HCT116 (cell line): ENCODE measurements around the gene GPR37L1.

Experiments used
- POLR2A ChIP-seq: IDR thresholded peaks from 2 replicates; pipeline ENCODE4 v1.7.0; 2011; ENCODE audit warnings: borderline replicate concordance; ENCODE audit not compliant: insufficient read depth, insufficient read length; ENCODE audit errors: extremely low read depth
- SP1 ChIP-seq: IDR thresholded peaks from 2 replicates; pipeline ENCODE4 v1.6.1; 2012; ENCODE audit warnings: low read depth
- SRF ChIP-seq: IDR thresholded peaks from 2 replicates; pipeline ENCODE4 v1.6.1; 2012; ENCODE audit warnings: low read depth
- YY1 ChIP-seq: IDR thresholded peaks from 2 replicates; pipeline ENCODE4 v1.6.1; 2011; ENCODE audit warnings: low read length, low read depth, moderate library complexity, mild to moderate bottlenecking; ENCODE audit not compliant: insufficient replicate concordance; ENCODE audit errors: extremely low read depth
- TF ChIP-seq, protein P1 (sequence below), 3 experiments: fragments of 200-600 bp in 1 of 3; sonication (generic) in 1 of 3; IDR thresholded peaks in 2 of 3; conservative IDR thresholded peaks in 1 of 3; 2 replicates each; pipeline ENCODE4 v1.5.1; 2012 to 2017; ENCODE audit warnings: low read depth in 2 of 3, low read length in 2 of 3, antibody characterized with exemption in 1 of 3, borderline replicate concordance in 1 of 3, control low read depth in 1 of 3, mild to moderate bottlenecking in 1 of 3, mixed read lengths in 1 of 3, mixed run types in 1 of 3, moderate library complexity in 1 of 3; ENCODE audit not compliant: insufficient read depth in 1 of 3
- TF ChIP-seq, protein P2 (sequence below): IDR thresholded peaks from 2 replicates; pipeline ENCODE4 v1.6.1; 2012

DNA sequence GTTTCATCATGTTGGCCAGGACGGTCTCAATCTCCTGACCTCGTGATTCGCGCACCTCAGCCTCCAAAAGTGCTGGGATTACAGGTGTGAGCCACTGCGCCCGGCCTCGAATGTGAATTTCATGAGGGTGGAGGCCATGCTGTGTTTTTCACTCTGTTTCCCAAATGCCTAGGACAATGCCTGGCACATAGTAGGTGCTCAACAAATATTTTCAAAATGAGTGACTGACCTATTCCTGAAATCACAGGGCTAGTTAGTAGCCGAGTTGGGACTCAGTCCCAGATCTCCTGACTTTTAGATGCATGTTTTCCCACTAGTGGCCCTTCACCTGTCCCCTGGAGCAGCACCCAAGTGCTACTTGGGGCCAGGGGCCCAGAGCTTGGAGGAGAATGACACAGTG lies 6.4 kb upstream of the GPR37L1 start:
- TF ChIP-seq, protein P1, sequence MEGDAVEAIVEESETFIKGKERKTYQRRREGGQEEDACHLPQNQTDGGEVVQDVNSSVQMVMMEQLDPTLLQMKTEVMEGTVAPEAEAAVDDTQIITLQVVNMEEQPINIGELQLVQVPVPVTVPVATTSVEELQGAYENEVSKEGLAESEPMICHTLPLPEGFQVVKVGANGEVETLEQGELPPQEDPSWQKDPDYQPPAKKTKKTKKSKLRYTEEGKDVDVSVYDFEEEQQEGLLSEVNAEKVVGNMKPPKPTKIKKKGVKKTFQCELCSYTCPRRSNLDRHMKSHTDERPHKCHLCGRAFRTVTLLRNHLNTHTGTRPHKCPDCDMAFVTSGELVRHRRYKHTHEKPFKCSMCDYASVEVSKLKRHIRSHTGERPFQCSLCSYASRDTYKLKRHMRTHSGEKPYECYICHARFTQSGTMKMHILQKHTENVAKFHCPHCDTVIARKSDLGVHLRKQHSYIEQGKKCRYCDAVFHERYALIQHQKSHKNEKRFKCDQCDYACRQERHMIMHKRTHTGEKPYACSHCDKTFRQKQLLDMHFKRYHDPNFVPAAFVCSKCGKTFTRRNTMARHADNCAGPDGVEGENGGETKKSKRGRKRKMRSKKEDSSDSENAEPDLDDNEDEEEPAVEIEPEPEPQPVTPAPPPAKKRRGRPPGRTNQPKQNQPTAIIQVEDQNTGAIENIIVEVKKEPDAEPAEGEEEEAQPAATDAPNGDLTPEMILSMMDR (IDR thresholded peaks at IDR 0.05 in 2 of 3, conservative IDR thresholded peaks at IDR 0.05 in 1 of 3; ENCODE audit: borderline replicate concordance in 1 of 3, insufficient read depth in 1 of 3, low read depth in 2 of 3, low read length in 2 of 3) = no peak
- TF ChIP-seq SRF (no peak), SP1 (no peak), POLR2A (no peak), YY1 (no peak)
- TF ChIP-seq, protein P2, sequence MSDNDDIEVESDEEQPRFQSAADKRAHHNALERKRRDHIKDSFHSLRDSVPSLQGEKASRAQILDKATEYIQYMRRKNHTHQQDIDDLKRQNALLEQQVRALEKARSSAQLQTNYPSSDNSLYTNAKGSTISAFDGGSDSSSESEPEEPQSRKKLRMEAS = no peak
